ENCODE results near the gene CKB. TPM values are rescaled to one million over a fixed set of nuclear protein-coding genes. Genes with fewer than 3 reads are reported as not detected.

Gene CKB
- total RNA-seq = 1.9 and 2.6 TPM in 2 replicates

GRCh38 chr14:103522649-103523574 is at the start of gene CKB:
Gene CKB (minus strand): TSS chr14:103522830. CDS start chr14:103522493, 337 bp downstream.

DNA sequence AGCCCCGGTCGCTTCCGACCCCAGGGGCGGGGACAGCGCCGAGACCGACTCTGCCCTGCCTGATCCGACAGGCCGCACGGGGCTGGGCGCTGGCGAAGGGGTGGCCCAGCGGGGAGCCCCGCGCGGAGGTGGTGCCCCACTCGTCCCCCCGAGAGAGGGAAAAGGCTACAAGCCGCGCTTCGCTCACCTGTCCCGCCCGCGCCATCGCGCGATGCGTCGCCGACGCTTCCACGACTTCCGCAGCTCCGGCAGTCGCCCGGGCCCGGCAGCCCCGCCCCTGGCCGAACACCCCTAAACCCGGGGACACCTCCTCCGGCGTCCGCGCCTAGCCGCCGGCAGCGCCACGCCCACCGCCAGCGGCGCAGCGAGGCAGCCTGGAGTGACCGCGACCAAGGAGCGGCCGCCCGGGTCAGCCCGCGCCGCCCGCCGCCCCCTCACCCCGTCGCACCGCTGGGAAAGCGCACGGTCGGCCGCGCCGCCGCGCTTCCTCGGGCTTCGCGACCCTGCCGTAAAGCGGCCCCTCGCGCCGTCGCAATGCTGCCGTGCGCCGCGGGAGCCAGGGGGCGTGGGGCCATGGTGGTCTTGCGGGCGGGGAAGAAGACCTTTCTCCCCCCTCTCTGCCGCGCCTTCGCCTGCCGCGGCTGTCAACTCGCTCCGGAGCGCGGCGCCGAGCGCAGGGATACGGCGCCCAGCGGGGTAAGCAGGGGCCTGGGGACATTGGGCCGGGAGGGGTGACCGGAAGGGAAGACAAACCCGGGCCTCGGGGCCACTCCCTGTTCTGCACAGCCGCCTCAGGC is 40.0 kb upstream of the CKB start, which contains the start of the genes BAG5 and COA8:
BAG5 (minus strand) TSS at position 229 of the 797 bp plus-strand sequence. CDS start 1,493 bp downstream, outside the sequence.
COA8 (plus strand) TSS at position 532 of the 797 bp plus-strand sequence; CDS start at position 574, 42 bp downstream.

DNA sequence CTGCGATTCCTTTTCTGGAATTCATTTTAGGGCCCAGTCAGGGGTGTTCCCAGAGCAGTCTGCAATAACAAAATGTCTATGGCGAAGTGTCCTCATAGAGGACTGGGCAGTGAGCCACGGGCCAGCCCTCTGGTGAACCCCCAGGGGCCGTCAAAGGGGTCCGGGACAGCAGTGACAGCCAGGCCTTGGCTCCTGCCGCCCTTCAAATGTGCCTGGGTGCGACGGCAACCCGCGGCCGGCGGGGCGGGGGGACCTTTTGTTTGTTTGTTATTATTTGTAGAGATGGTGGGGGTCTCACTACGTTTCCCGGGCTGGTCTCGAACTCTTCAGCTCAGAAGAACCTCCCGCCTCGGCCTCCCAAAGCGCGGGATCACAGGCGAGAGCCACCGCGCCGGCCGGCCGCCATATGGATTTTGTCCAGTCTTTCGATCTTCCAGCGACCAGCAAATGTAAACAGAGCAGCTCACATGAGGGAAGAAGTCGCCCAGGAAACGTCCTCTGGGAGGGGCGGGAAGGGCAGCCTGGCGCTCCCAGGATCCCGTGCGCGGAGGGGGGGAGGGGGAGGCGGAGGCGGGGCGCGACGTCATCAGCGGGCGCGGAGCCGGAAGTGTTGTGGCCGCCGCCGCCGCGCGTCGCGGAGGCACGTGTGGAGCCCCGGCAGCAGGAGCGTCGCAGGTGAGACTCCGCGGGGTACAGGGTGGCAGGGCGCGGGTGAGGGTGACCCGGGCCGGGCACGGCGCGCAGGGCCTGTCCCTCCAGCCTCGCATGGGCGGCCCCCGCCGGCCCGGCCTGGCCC is 6.2 kb upstream of the CKB start, which contains the start of gene TRMT61A:
TRMT61A (plus strand) TSS at position 610 of the 796 bp plus-strand sequence. CDS start 783 bp downstream, outside the sequence.

Small RNA genes within 50 kb of the gene (small RNA-seq; reads per million reads assigned to genes)
- gene RNU4-68P (not detected), gene RNU7-160P (not detected)

Other genes with a start within 250 kb of the CKB start
- gene EIF5, start 188.6 kb downstream of the CKB start, total RNA-seq = 159 and 217 TPM in 2 replicates
- gene MARK3, start 137.4 kb downstream of the CKB start, total RNA-seq = 76.8 and 99.4 TPM in 2 replicates
- 7.2 and 8.0 TPM in 2 replicates for gene TRMT61A, start 6.4 kb upstream of the CKB start, total RNA-seq
- 37.6 and 41.5 TPM in 2 replicates for gene BAG5, start 39.8 kb upstream of the CKB start, total RNA-seq
- 32.7 and 33.0 TPM in 2 replicates for gene COA8, start 40.1 kb upstream of the CKB start, total RNA-seq
- 220 and 221 TPM in 2 replicates for gene KLC1, start 106.4 kb upstream of the CKB start, total RNA-seq
- 13.7 and 19.5 TPM in 2 replicates for gene XRCC3, start 192.6 kb upstream of the CKB start, total RNA-seq
- 41.5 and 60.9 TPM in 2 replicates for gene ZFYVE21, start 193.0 kb upstream of the CKB start, total RNA-seq

Data from vein endothelial cell (primary cell).